ENCODE results near the gene SCGB1C2. TPM values are rescaled to one million over a fixed set of nuclear protein-coding genes. Genes with fewer than 3 reads are reported as not detected.

SCGB1C2 gene
- total and polyA plus RNA-seq, 7 donors = not detected

- intact Hi-C loops (cut with DNase I) = loop anchor here (2.0 to 5.0 kb wide), 2 partner anchors 241 kb away; no protein-coding TSS in a partner anchor
- Histone ChIP-seq H3K36me3 (ENCODE audit: insufficient read depth in 1 of 2, low read depth in 1 of 2) (no peaks in the 10 kb centered on the region), H3K4me1 (no peaks in the 10 kb centered on the region), H3K27me3 (ENCODE audit: insufficient read depth in 3 of 3, low read length in 2 of 3) (no peaks in the 10 kb centered on the region), H3K27ac (no peak overlapping the region), H3K9me3 (no peaks in the 10 kb centered on the region), H3K4me3 (no peak overlapping the region)
- 75 to 80% (median 75%) methylated on average over 16 of the region's 16 CpGs for WGBS, 3 donors
- DNase-seq (peak; percentile 12 to 52), ATAC-seq (no peak)
- no peak for TF ChIP-seq CTCF (IDR thresholded peaks at IDR 0.05)
Measured at GRCh38 chr17:145671-146541, 8.5 kb downstream of the SCGB1C2 start.

GRCh38 chr17:146546-146945 lies 9.2 kb downstream of the SCGB1C2 start:
- no peak for ATAC-seq
- no peak overlapping the region for H3K27ac ChIP-seq
- intact Hi-C loops (cut with DNase I) = loop anchor here in 1 of 2 donors (5.0 kb wide), 1 partner anchor 241 kb away; no protein-coding TSS in a partner anchor
- H3K36me3 ChIP-seq (ENCODE audit: insufficient read depth in 1 of 2, low read depth in 1 of 2) = peaks cover 0 to 3% of the 10 kb centered on the region in 2 donors
- H3K4me3 ChIP-seq = no peak overlapping the region
- H3K9me3 ChIP-seq = no peaks in the 10 kb centered on the region
- no peaks in the 10 kb centered on the region for H3K4me1 ChIP-seq
- WGBS, 3 donors = 82 to 90% (median 83%) methylated on average over 10 of the region's 10 CpGs
- no peaks in the 10 kb centered on the region for H3K27me3 ChIP-seq (ENCODE audit: insufficient read depth in 3 of 3, low read length in 2 of 3)
- TF ChIP-seq CTCF (IDR thresholded peaks at IDR 0.05) = no peak
- peak in 1 of 2 donors; percentile 4 for DNase-seq

- Histone ChIP-seq H3K4me3 (no peak overlapping the region), H3K27me3 (ENCODE audit: insufficient read depth in 3 of 3, low read length in 2 of 3) (no peaks in the 10 kb centered on the region), H3K27ac (no peak overlapping the region), H3K4me1 (no peaks in the 10 kb centered on the region), H3K36me3 (ENCODE audit: insufficient read depth in 1 of 2, low read depth in 1 of 2) (peaks cover 0 to 3% of the 10 kb centered on the region in 2 donors), H3K9me3 (no peaks in the 10 kb centered on the region)
- DNase-seq (peak; percentile 10 to 38), ATAC-seq (no peak)
- intact Hi-C loops (cut with DNase I) = loop anchor here in 1 of 2 donors (5.0 kb wide), 1 partner anchor 240 kb away; no protein-coding TSS in a partner anchor
- TF ChIP-seq CTCF (IDR thresholded peaks at IDR 0.05) = no peak
- WGBS, 3 donors = 90 to 93% (median 90%) methylated on average over 20 to 27 of the region's 27 CpGs
Measured at GRCh38 chr17:146983-147761, 9.8 kb downstream of the SCGB1C2 start.

- no peaks in the 10 kb centered on the region for H3K4me1 ChIP-seq
- ATAC-seq (no peak), DNase-seq (peak; percentile 8 to 35)
- H3K27ac ChIP-seq = no peak overlapping the region
- H3K36me3 ChIP-seq (ENCODE audit: insufficient read depth in 1 of 2, low read depth in 1 of 2) = peaks cover 0 to 3% of the 10 kb centered on the region in 2 donors
- no peaks in the 10 kb centered on the region for H3K9me3 ChIP-seq
- intact Hi-C loops (cut with DNase I) = loop anchor here in 1 of 2 donors (5.0 kb wide), 1 partner anchor 239 kb away; no protein-coding TSS in a partner anchor
- H3K4me3 ChIP-seq = no peak overlapping the region
- peaks cover 0 to 7% (median 0%) of the 10 kb centered on the region in 3 donors for H3K27me3 ChIP-seq (ENCODE audit: insufficient read depth in 3 of 3, low read length in 2 of 3)
- TF ChIP-seq CTCF (IDR thresholded peaks at IDR 0.05) = no peak
- WGBS, 3 donors = 87 to 91% (median 88%) methylated on average over 11 to 17 of the region's 17 CpGs
Measured at GRCh38 chr17:147796-148740, 10.7 kb downstream of the SCGB1C2 start.
